HCT116 (cell line): ENCODE data around the gene TRIM68. TPM values are rescaled to one million over a fixed set of nuclear protein-coding genes. Genes with fewer than 3 reads are reported as not detected.

Source experiments
- ATAC-seq: fragments of 200-7000 bp; cut with Tn5 transposase; 2 replicates; pipeline ENCODE4 v1.9.1; 2020; ENCODE audit warnings: mild to moderate bottlenecking, moderate library complexity
- BruUV-seq: library from RNA; stranded (reverse); fragments of 400-500 nt; replicated peaks from 2 replicates; lab custom pipeline; 2021; lab: Mats Ljungman, UMichigan
- CTCF ChIA-PET: fragments of 300-600 bp; sonication (Branson Sonifier 250); formaldehyde crosslinking; loops from one replicate; lab custom pipeline; 2021; ENCODE audit warnings: antibody characterized with exemption; lab: Charles Lee
- POLR2A ChIA-PET: fragments of 300-600, 350-600 bp; sonication (Branson Sonifier 250); formaldehyde crosslinking; loops from one replicate; lab custom pipeline; 2021; ENCODE audit warnings: antibody characterized with exemption; lab: Charles Lee
- RAD21 ChIA-PET, 2 experiments: fragments of 300-600 bp; sonication (Branson Sonifier 250); formaldehyde crosslinking; loops; one replicate each; lab custom pipeline; 2023; ENCODE audit warnings: low total read pairs in 2 of 2; ENCODE audit not compliant: uncharacterized antibody in 2 of 2, unreplicated experiment in 2 of 2, low non-redundant PET in 1 of 2; lab: Charles Lee
- DNase-seq: peaks from one replicate; pipeline ENCODE4 v3.0.0-alpha.2; 2010; ENCODE audit warnings: low read depth, low spot score
- H2AFZ ChIP-seq: fragments of 200-600 bp; shearing (Covaris generic), sonication (generic); 2 replicates; pipeline ENCODE4 v1.6.1; 2017; ENCODE audit warnings: low read depth, mixed run types, mixed read lengths, antibody characterized with exemption, low read length; ENCODE audit not compliant: poor library complexity, severe bottlenecking
- H3K27ac ChIP-seq: 2 replicates; pipeline ENCODE4 v1.5.1; 2012; ENCODE audit warnings: low read depth, low read length
- H3K27me3 ChIP-seq: fragments of 200-600 bp; sonication (generic); 2 replicates; pipeline ENCODE4 v1.6.1; 2016; ENCODE audit warnings: mixed run types, low read length, mixed read lengths; ENCODE audit not compliant: insufficient read depth
- H3K36me3 ChIP-seq, 2 experiments: fragments of 200-500 bp in 1 of 2; fragments of 200-600 bp in 1 of 2; sonication (Bioruptor generic) in 1 of 2; sonication (generic) in 1 of 2; 2 replicates each; pipeline versions ENCODE4 v1.5.1 to v1.6.1; 2014 to 2016; ENCODE audit warnings: low read length in 2 of 2, inconsistent platforms in 1 of 2, mixed read lengths in 1 of 2, mixed run types in 1 of 2; ENCODE audit not compliant: insufficient read depth in 2 of 2, control insufficient read depth in 1 of 2
- H3K4me1 ChIP-seq, 2 experiments: fragments of 200-600 bp in 1 of 2; sonication (generic) in 1 of 2; 2 replicates each; pipeline versions ENCODE4 v1.5.1 to v1.6.1; 2012 to 2017; ENCODE audit warnings: low read length in 2 of 2, inconsistent platforms in 1 of 2, mild to moderate bottlenecking in 1 of 2, mixed read lengths in 1 of 2, mixed run types in 1 of 2, moderate library complexity in 1 of 2; ENCODE audit not compliant: insufficient read depth in 2 of 2, control insufficient read depth in 1 of 2
- H3K4me2 ChIP-seq: fragments of 200-600 bp; sonication (generic); 2 replicates; pipeline ENCODE4 v1.6.1; 2017; ENCODE audit warnings: mixed run types, low read length, mixed read lengths
- H3K4me3 ChIP-seq, 2 experiments: fragments of 200-600 bp in 1 of 2; sonication (generic) in 1 of 2; replicated peaks in 1 of 2; 2 replicates each; pipeline ENCODE4 v1.5.1; 2011 to 2016; ENCODE audit warnings: low read length in 2 of 2, control low read depth in 1 of 2, low read depth in 1 of 2, mild to moderate bottlenecking in 1 of 2, mixed read lengths in 1 of 2, mixed run types in 1 of 2
- H3K79me2 ChIP-seq: fragments of 200-600 bp; sonication (generic); 2 replicates; pipeline ENCODE4 v1.6.1; 2017; ENCODE audit warnings: mild to moderate bottlenecking, mixed run types, low read length, moderate library complexity, mixed read lengths; ENCODE audit not compliant: insufficient read depth
- H3K9ac ChIP-seq: fragments of 200-600 bp; sonication (generic); 2 replicates; pipeline ENCODE4 v1.6.1; 2016; ENCODE audit warnings: low read length, mixed read lengths
- H3K9me2 ChIP-seq: fragments of 200-600 bp; sonication (generic), shearing (Covaris generic); 2 replicates; pipeline ENCODE4 v1.6.1; 2017; ENCODE audit warnings: mixed run types, mild to moderate bottlenecking, moderate library complexity; ENCODE audit not compliant: insufficient read depth
- H3K9me3 ChIP-seq, 2 experiments: fragments of 200-500 bp in 1 of 2; fragments of 200-600 bp in 1 of 2; sonication (Bioruptor generic) in 1 of 2; sonication (generic) in 1 of 2; 2 replicates each; pipeline ENCODE4 v1.6.1; 2014 to 2017; ENCODE audit warnings: low read length in 2 of 2, mixed read lengths in 2 of 2, inconsistent platforms in 1 of 2, low read depth in 1 of 2, mild to moderate bottlenecking in 1 of 2, mixed run types in 1 of 2, moderate library complexity in 1 of 2; ENCODE audit not compliant: control insufficient read depth in 1 of 2, insufficient read depth in 1 of 2
- H4K20me1 ChIP-seq: fragments of 200-600 bp; sonication (generic), shearing (Covaris generic); 2 replicates; pipeline ENCODE4 v1.6.1; 2017; ENCODE audit warnings: mixed run types, mild to moderate bottlenecking, moderate library complexity; ENCODE audit not compliant: insufficient read depth
- CBX3 ChIP-seq: IDR thresholded peaks from 2 replicates; pipeline ENCODE4 v1.6.1; 2012; ENCODE audit warnings: low read depth
- EZH2 ChIP-seq: fragments of 200-600 bp; sonication (generic); IDR thresholded peaks from 2 replicates; pipeline ENCODE4 v1.6.1; 2017; ENCODE audit warnings: antibody characterized with exemption, mixed run types
- FOSL1 ChIP-seq: IDR thresholded peaks from 2 replicates; pipeline ENCODE4 v1.6.1; 2012; ENCODE audit warnings: low read depth
- RAD21 ChIP-seq: IDR thresholded peaks from 2 replicates; pipeline ENCODE4 v1.6.1; 2012; ENCODE audit warnings: low read depth, mild to moderate bottlenecking
- TCF7L2 ChIP-seq: IDR thresholded peaks from 2 replicates; pipeline ENCODE4 v1.7.0; 2011; ENCODE audit warnings: borderline replicate concordance, inconsistent platforms; ENCODE audit not compliant: insufficient read depth, insufficient read length; ENCODE audit errors: extremely low read depth
- intact Hi-C: fragments of 100-400 bp; cut with micrococcal nuclease; formaldehyde crosslinking; loops from 2 replicates; pipeline ENCODE4 v1.10.0; 2022
- total RNA-seq: library from RNA; stranded (reverse); gene quantifications from one replicate; pipeline ENCODE4 v1.2.1, GENCODE V29; 2021; ENCODE audit not compliant: unreplicated experiment
- TF ChIP-seq, protein P1 (sequence below): IDR thresholded peaks from 2 replicates; pipeline ENCODE4 v1.6.1; 2012
- TF ChIP-seq, protein P2 (sequence below), 3 experiments: fragments of 200-600 bp in 1 of 3; sonication (generic) in 1 of 3; IDR thresholded peaks in 2 of 3; conservative IDR thresholded peaks in 1 of 3; 2 replicates each; pipeline ENCODE4 v1.5.1; 2012 to 2017; ENCODE audit warnings: low read depth in 2 of 3, low read length in 2 of 3, antibody characterized with exemption in 1 of 3, borderline replicate concordance in 1 of 3, control low read depth in 1 of 3, mild to moderate bottlenecking in 1 of 3, mixed read lengths in 1 of 3, mixed run types in 1 of 3, moderate library complexity in 1 of 3; ENCODE audit not compliant: insufficient read depth in 1 of 3

The TRIM68 gene
- total RNA-seq, 1 experiment from 2014 or later = 8.3 TPM

DNA sequence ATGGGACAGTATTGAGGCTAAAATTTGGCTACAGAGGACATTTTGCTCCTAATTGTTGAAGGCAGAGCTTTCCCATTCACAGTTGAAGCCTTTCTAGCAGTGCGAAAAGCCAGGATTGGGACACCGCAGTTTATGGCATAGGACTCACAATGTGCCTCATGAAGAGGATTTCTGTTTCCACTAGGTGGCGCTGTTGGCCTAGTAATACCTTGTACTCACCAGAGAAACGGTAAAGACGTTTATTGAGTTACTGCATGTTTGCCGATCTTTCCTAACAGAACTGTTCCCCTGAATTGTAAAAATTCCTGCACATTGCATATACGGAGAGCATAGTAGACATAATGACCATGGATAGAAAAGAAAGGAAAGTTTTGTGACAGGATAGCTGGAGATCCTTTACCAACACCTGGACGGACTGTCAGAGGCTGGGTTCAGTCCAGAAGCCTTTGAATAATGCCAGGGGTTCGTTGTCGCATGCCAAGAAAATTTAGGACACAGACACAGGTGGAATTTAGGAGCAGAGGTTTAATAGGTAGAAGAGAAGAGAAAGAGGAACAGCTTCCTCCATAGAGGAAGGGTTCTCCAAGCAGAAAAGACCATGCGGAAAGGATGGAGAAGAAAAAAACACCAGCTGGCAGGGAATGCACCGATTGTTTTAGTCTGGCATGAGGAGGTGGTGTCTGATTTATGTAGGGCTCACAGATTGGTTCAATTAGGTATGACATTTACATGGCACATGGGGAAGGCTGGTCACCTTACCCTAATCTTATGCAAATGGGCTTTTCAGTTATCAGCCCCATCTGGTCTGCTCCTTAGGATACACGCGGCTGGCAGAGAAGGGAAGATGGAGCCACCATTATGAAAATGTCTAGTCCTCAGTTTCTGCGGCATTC, 18.4 kb upstream of the TRIM68 start:
- ChIA-PET CTCF (interaction anchor here (1.2 to 4.3 kb wide), 5 partner anchors 10 to 1184 kb away, joined by 3 to 25 read pairs (median 4); partner anchors contain the start of gene OR51D1), RAD21 (no interaction called here), POLR2A (no interaction called here)
- H3K79me2 ChIP-seq = no peaks in the 10 kb centered on the region
- no peak for TF ChIP-seq FOSL1
- no peak for TF ChIP-seq EZH2
- TF ChIP-seq, protein P1, sequence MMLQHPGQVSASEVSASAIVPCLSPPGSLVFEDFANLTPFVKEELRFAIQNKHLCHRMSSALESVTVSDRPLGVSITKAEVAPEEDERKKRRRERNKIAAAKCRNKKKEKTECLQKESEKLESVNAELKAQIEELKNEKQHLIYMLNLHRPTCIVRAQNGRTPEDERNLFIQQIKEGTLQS = no peak
- no peak for TF ChIP-seq TCF7L2
- TF ChIP-seq, protein P2, sequence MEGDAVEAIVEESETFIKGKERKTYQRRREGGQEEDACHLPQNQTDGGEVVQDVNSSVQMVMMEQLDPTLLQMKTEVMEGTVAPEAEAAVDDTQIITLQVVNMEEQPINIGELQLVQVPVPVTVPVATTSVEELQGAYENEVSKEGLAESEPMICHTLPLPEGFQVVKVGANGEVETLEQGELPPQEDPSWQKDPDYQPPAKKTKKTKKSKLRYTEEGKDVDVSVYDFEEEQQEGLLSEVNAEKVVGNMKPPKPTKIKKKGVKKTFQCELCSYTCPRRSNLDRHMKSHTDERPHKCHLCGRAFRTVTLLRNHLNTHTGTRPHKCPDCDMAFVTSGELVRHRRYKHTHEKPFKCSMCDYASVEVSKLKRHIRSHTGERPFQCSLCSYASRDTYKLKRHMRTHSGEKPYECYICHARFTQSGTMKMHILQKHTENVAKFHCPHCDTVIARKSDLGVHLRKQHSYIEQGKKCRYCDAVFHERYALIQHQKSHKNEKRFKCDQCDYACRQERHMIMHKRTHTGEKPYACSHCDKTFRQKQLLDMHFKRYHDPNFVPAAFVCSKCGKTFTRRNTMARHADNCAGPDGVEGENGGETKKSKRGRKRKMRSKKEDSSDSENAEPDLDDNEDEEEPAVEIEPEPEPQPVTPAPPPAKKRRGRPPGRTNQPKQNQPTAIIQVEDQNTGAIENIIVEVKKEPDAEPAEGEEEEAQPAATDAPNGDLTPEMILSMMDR (IDR thresholded peaks at IDR 0.05 in 2 of 3, conservative IDR thresholded peaks at IDR 0.05 in 1 of 3; ENCODE audit: borderline replicate concordance in 1 of 3, insufficient read depth in 1 of 3, low read depth in 2 of 3, low read length in 2 of 3) = peak; percentile 62 to 83 (median 70)
- TF ChIP-seq RAD21 = peak; percentile 80
- no peak for TF ChIP-seq CBX3
- H3K27me3 ChIP-seq = peaks cover 12% of the 10 kb centered on the region; the same call in 1 of the 2 replicates
- no peaks in the 10 kb centered on the region for H3K4me1 ChIP-seq
- intact Hi-C loops = loop anchor here (1.0 to 10.0 kb wide), 6 partner anchors 378 to 1268 kb away; partner anchors contain the start of genes OR52E5 and OR52N2
- H3K4me3 ChIP-seq = no peak overlapping the region
- peak overlapping the region; percentile 19; the same call in 1 of the 2 replicates for H3K4me2 ChIP-seq
- H3K36me3 ChIP-seq = no peaks in the 10 kb centered on the region
- H3K9me3 ChIP-seq = no peaks in the 10 kb centered on the region
- DNase-seq (peak; percentile 75), ATAC-seq (peak; percentile 95)
- no peak overlapping the region for H3K27ac ChIP-seq
- H3K9me2 ChIP-seq = no peaks in the 10 kb centered on the region
- H2AFZ ChIP-seq = peak overlapping the region; percentile 13
- H4K20me1 ChIP-seq = no peaks in the 10 kb centered on the region
- H3K9ac ChIP-seq = no peak overlapping the region
- no TSS peak for BruUV-seq
